Measurements from ENCODE around the gene ZBTB7C.

- TF ChIP-seq PBX3 (IDR thresholded peaks at IDR 0.05; ENCODE audit: insufficient replicate concordance, low read depth, low read length) (no peak), ETV6 (conservative IDR thresholded peaks at IDR 0.05 in 1 of 2, IDR thresholded peaks at IDR 0.05 in 1 of 2; ENCODE audit: borderline replicate concordance in 1 of 2, low read depth in 1 of 2) (no peak), GABPA (IDR thresholded peaks at IDR 0.05; ENCODE audit: low read depth) (no peak), NFIC (IDR thresholded peaks at IDR 0.05; ENCODE audit: low read depth, low read length) (no peak), SMC3 (IDR thresholded peaks at IDR 0.05; ENCODE audit: borderline replicate concordance, low read length) (no peak), CTCF (IDR thresholded peaks at IDR 0.05 in 2 of 3, conservative IDR thresholded peaks at IDR 0.05 in 1 of 3; ENCODE audit: control insufficient read depth in 2 of 3, extremely low read depth in 1 of 3, insufficient read depth in 1 of 3, low read depth in 3 of 3, low read length in 3 of 3) (no peak), ZNF384 (IDR thresholded peaks at IDR 0.05; ENCODE audit: borderline replicate concordance, low read depth, low read length) (no peak), RELA (IDR thresholded peaks at IDR 0.05; ENCODE audit: borderline replicate concordance, partially characterized antibody) (no peak), MAX (IDR thresholded peaks at IDR 0.05; ENCODE audit: low read depth, low read length) (no peak), ZNF217 (IDR thresholded peaks at IDR 0.05) (no peak)
Measured at GRCh38 chr18:48058486-48058885, 350.7 kb downstream of the ZBTB7C start.

All from GM12878 (cell line).